Right lobe of liver (tissue), 6 donors: ENCODE data around the gene CEP295NL. TPM values are rescaled to one million over a fixed set of nuclear protein-coding genes. Genes with fewer than 3 reads are reported as not detected.

ENCODE experiments used
- ATAC-seq, 4 donors: fragments of 200-7000 bp; cut with Tn5 transposase; one replicate each; pipeline ENCODE4 v1.9.1; 2020; ENCODE audit warnings: mild to moderate bottlenecking in 4 of 4, moderate library complexity in 4 of 4
- DNase-seq, 3 donors: peaks; one replicate each; pipeline ENCODE4 v3.0.0-alpha.2; 2020
- H3K27ac ChIP-seq, 3 donors: fragments of 200-600 bp; one replicate each; pipeline ENCODE4 v1.8.0; 2022
- H3K27me3 ChIP-seq, 2 donors: fragments of 200-600 bp; one replicate each; pipeline ENCODE4 v1.8.0; 2022
- H3K36me3 ChIP-seq, 4 donors: fragments of 200-600 bp; sonication (generic) in 1 of 4; one replicate each; pipeline versions ENCODE4 v1.5.1 to v1.8.0; 2017 to 2022; ENCODE audit warnings: control low read depth in 1 of 4
- H3K4me1 ChIP-seq, 4 donors: fragments of 200-600 bp; sonication (generic) in 1 of 4; one replicate each; pipeline versions ENCODE4 v1.5.1 to v1.8.0; 2017 to 2022; ENCODE audit warnings: control low read depth in 1 of 4
- H3K4me3 ChIP-seq, 3 donors: fragments of 200-600 bp; one replicate each; pipeline ENCODE4 v1.8.0; 2022
- H3K9me3 ChIP-seq, 4 donors: fragments of 200-600 bp; sonication (generic) in 1 of 4; one replicate each; pipeline versions ENCODE4 v1.5.1 to v1.8.0; 2017 to 2022; ENCODE audit warnings: control low read depth in 1 of 4
- CTCF ChIP-seq, 4 donors: fragments of 200-600 bp in 3 of 4; fragments of 450-650 bp in 1 of 4; IDR thresholded peaks; one replicate each; pipeline versions ENCODE4 v1.5.1 to v1.8.0; 2016 to 2022; ENCODE audit warnings: antibody characterized with exemption in 4 of 4, mild to moderate bottlenecking in 2 of 4
- POLR2A ChIP-seq: fragments of 450-650 bp; IDR thresholded peaks from one replicate; pipeline ENCODE4 v1.6.1; 2017; ENCODE audit warnings: antibody characterized with exemption, mild to moderate bottlenecking
- WGBS: methylation state at CpG from one replicate; pipeline ENCODE4 v1.1.6; 2018; ENCODE audit warnings: low coverage, low lambda C conversion rate; ENCODE audit not compliant: insufficient coverage; ENCODE audit errors: missing lambda C conversion rate; 5-methylcytosine and 5-hydroxymethylcytosine counted together
- intact Hi-C, 2 donors: fragments of 100-400 bp; cut with DNase I; formaldehyde crosslinking; loops; one replicate each; pipeline versions ENCODE4 v1.11.2 to v1.14.1; 2022
- total RNA-seq, 6 experiments: library from RNA; depleted of rRNA in 2 of 6; stranded (reverse); fragments of >200 nt in 2 of 6; fragmentation: NEBNext Ultra II Directional in 3 of 6; extraction: Animal tissue kit (Norgen Biotek cat#: 25700) in 3 of 6; gene quantifications; one replicate each; pipeline versions ENCODE4 v1.1.0 to v1.2.4, GENCODE V29; 2016 to 2023
- donor health status: DM: no; HTN: yes; CAD: no.
- donor health status: DM: no; HTN: no; CAD: no.
- donor health status: DM: no; HTN: no; CAD: no.
- donor health status: DM: no; HTN: yes; CAD: no.
- donor health status: DM: no; HTN: yes; CAD: no.

Gene CEP295NL
- total RNA-seq, 6 experiments from 2014 or later = 0.19 to 1.0 (median 0.53) TPM

GRCh38 chr17:78886954-78887353 is 16.0 kb downstream of the CEP295NL start:
- 0% methylated on average over 1 of the region's 12 CpGs for WGBS

GRCh38 chr17:78885956-78886355 is 17.0 kb downstream of the CEP295NL start:
- no peaks in the 10 kb centered on the region for H3K9me3 ChIP-seq
- DNase-seq (no peak), ATAC-seq (no peak)
- peaks cover 0 to 8% (median under 1%) of the 10 kb centered on the region in 4 donors for H3K4me1 ChIP-seq
- H3K36me3 ChIP-seq = no peaks in the 10 kb centered on the region
- no peaks in the 10 kb centered on the region for H3K27me3 ChIP-seq
- no peak for TF ChIP-seq POLR2A
- TF ChIP-seq CTCF (IDR thresholded peaks at IDR 0.05) = no peak
- 67% methylated on average over 7 of the region's 8 CpGs for WGBS
- intact Hi-C loops = no loop called here
- no peak overlapping the region for H3K4me3 ChIP-seq
- H3K27ac ChIP-seq = no peak overlapping the region

More at GRCh38 chr17:78886954-78887353, 16.0 kb downstream of the CEP295NL start:
- H3K36me3 ChIP-seq = no peaks in the 10 kb centered on the region
- intact Hi-C loops = no loop called here
- H3K27ac ChIP-seq = no peak overlapping the region
- H3K4me1 ChIP-seq = peaks cover 0 to 8% (median under 1%) of the 10 kb centered on the region in 4 donors
- TF ChIP-seq CTCF (IDR thresholded peaks at IDR 0.05) (no peak), POLR2A (no peak)
- H3K4me3 ChIP-seq = no peak overlapping the region
- H3K27me3 ChIP-seq = no peaks in the 10 kb centered on the region
- H3K9me3 ChIP-seq = no peaks in the 10 kb centered on the region
- DNase-seq = no peak
- no peak for ATAC-seq

GRCh38 chr17:78884876-78885667 is 17.9 kb downstream of the CEP295NL start:
- 70% methylated on average over 12 of the region's 24 CpGs for WGBS
- ATAC-seq (no peak), DNase-seq (no peak)
- intact Hi-C loops = no loop called here
- no peaks in the 10 kb centered on the region for H3K9me3 ChIP-seq
- no peaks in the 10 kb centered on the region for H3K36me3 ChIP-seq
- TF ChIP-seq CTCF (IDR thresholded peaks at IDR 0.05) (no peak), POLR2A (no peak)
- peak overlapping the region in 1 of 3 donors; percentile 76 for H3K27ac ChIP-seq
- peaks cover 0 to 8% (median under 1%) of the 10 kb centered on the region in 4 donors for H3K4me1 ChIP-seq
- H3K4me3 ChIP-seq = no peak overlapping the region
- no peaks in the 10 kb centered on the region for H3K27me3 ChIP-seq

GRCh38 chr17:78884148-78884825 is 18.7 kb downstream of the CEP295NL start:
- no peaks in the 10 kb centered on the region for H3K9me3 ChIP-seq
- no peak overlapping the region for H3K4me3 ChIP-seq
- H3K27ac ChIP-seq = peak overlapping the region; percentile 64 to 76 (median 72)
- H3K36me3 ChIP-seq = no peaks in the 10 kb centered on the region
- intact Hi-C loops = no loop called here
- peaks cover 0 to 8% (median under 1%) of the 10 kb centered on the region in 4 donors for H3K4me1 ChIP-seq
- 42% methylated on average over 2 of the region's 20 CpGs for WGBS
- H3K27me3 ChIP-seq = no peaks in the 10 kb centered on the region
- no peak for ATAC-seq
- no peak for DNase-seq
- TF ChIP-seq CTCF (IDR thresholded peaks at IDR 0.05) (no peak), POLR2A (no peak)
